B cell (primary cell): ENCODE measurements around the gene MPST. TPM values are rescaled to one million over a fixed set of nuclear protein-coding genes. Genes with fewer than 3 reads are reported as not detected.

ENCODE experiments used
- ATAC-seq: fragments of 200-7000 bp; cut with Tn5 transposase; one replicate; pipeline ENCODE4 v1.10.0; 2021; ENCODE audit warnings: low read depth, mild to moderate bottlenecking, moderate number of reproducible peaks, moderate library complexity
- CTCF ChIA-PET: fragments of 350-600 bp; sonication (Branson Sonifier 250); formaldehyde crosslinking; loops from one replicate; lab custom pipeline; 2021; ENCODE audit warnings: antibody characterized with exemption, inconsistent platforms; lab: Charles Lee
- POLR2A ChIA-PET: fragments of 350-600 bp; sonication (Branson Sonifier 250); formaldehyde crosslinking; loops from one replicate; lab custom pipeline; 2021; ENCODE audit warnings: antibody characterized with exemption; lab: Charles Lee
- DNase-seq: peaks from one replicate; pipeline ENCODE4 v3.0.0; 2013
- H2AFZ ChIP-seq: 2 replicates; pipeline ENCODE4 v1.6.1; 2012; ENCODE audit warnings: mild to moderate bottlenecking, low read depth, low read length; ENCODE audit not compliant: insufficient read depth, poor library complexity, severe bottlenecking
- H3K27ac ChIP-seq, 2 donors: 1 replicate in 1 of 2; 2 replicates in 1 of 2; pipeline ENCODE4 v1.5.1; 2012 to 2013; ENCODE audit warnings: low read length in 2 of 2, mild to moderate bottlenecking in 2 of 2, moderate library complexity in 1 of 2
- H3K27me3 ChIP-seq, 4 experiments: fragments of 200-600 bp in 1 of 4; sonication (generic) in 1 of 4; replicated peaks in 1 of 4; 1 replicate in 2 of 4; 2 replicates in 2 of 4; pipeline versions ENCODE4 v1.6.1 to v1.7.0; 2013 to 2016; ENCODE audit warnings: low read length in 3 of 4, mild to moderate bottlenecking in 2 of 4, mixed read lengths in 1 of 4, moderate library complexity in 1 of 4; ENCODE audit not compliant: insufficient read depth in 4 of 4, control insufficient read depth in 3 of 4; ENCODE audit errors: control extremely low read depth in 1 of 4
- H3K36me3 ChIP-seq, 2 experiments: replicated peaks in 1 of 2; 1 replicate in 1 of 2; 2 replicates in 1 of 2; pipeline versions ENCODE4 v1.6.1 to v1.7.1; 2013; ENCODE audit warnings: low read length in 1 of 2; ENCODE audit not compliant: insufficient read depth in 2 of 2, control insufficient read depth in 1 of 2; ENCODE audit errors: control extremely low read depth in 1 of 2, extremely low read depth in 1 of 2
- H3K4me1 ChIP-seq, 2 donors: fragments of 200-600 bp in 1 of 2; sonication (generic) in 1 of 2; 1 replicate in 1 of 2; 2 replicates in 1 of 2; pipeline versions ENCODE4 v1.5.1 to v1.6.1; 2013 to 2017; ENCODE audit warnings: low read length in 2 of 2; ENCODE audit not compliant: control insufficient read depth in 2 of 2, insufficient read depth in 2 of 2
- H3K4me2 ChIP-seq: replicated peaks from 2 replicates; pipeline ENCODE3; 2012; ENCODE audit warnings: mild to moderate bottlenecking, low read depth, low read length; ENCODE audit not compliant: poor library complexity, severe bottlenecking
- H3K4me3 ChIP-seq, 5 experiments: fragments of 200-600 bp in 1 of 5; sonication (generic) in 1 of 5; 1 replicate in 3 of 5; 2 replicates in 2 of 5; pipeline versions ENCODE4 v1.5.1 to v1.7.0; 2011 to 2016; ENCODE audit warnings: low read length in 4 of 5, mild to moderate bottlenecking in 4 of 5, low read depth in 2 of 5, control low read depth in 1 of 5, moderate library complexity in 1 of 5; ENCODE audit not compliant: insufficient read depth in 1 of 5; ENCODE audit errors: control extremely low read depth in 1 of 5, extremely low read depth in 1 of 5
- H3K79me2 ChIP-seq: fragments of 200-600 bp; sonication (generic); one replicate; pipeline ENCODE4 v1.6.0; 2016; ENCODE audit warnings: low read length; ENCODE audit not compliant: control insufficient read depth, insufficient read depth
- H3K9ac ChIP-seq: fragments of 200-600 bp; sonication (generic); 2 replicates; pipeline ENCODE4 v1.6.1; 2017; ENCODE audit warnings: mild to moderate bottlenecking, low read length, moderate library complexity
- H3K9me3 ChIP-seq, 3 donors: one replicate each; pipeline versions ENCODE4 v1.6.1 to v1.7.1; 2013; ENCODE audit warnings: low read length in 2 of 3; ENCODE audit not compliant: control insufficient read depth in 2 of 3, insufficient read depth in 1 of 3; ENCODE audit errors: control extremely low read depth in 1 of 3
- H4K20me1 ChIP-seq: 2 replicates; pipeline ENCODE4 v1.6.0; 2012; ENCODE audit warnings: mild to moderate bottlenecking, low read length; ENCODE audit not compliant: insufficient read depth, control insufficient read depth, poor library complexity, severe bottlenecking
- H3K27ac Mint-ChIP-seq: one replicate; pipeline ENCODE4 v1.8.0; 2021; ENCODE audit warnings: mixed read lengths
- H3K27me3 Mint-ChIP-seq: one replicate; pipeline ENCODE4 v1.8.0; 2021; ENCODE audit warnings: mixed read lengths
- H3K4me1 Mint-ChIP-seq: one replicate; pipeline ENCODE4 v1.8.0; 2021; ENCODE audit warnings: mixed read lengths
- H3K4me3 Mint-ChIP-seq: one replicate; pipeline ENCODE4 v1.8.0; 2021; ENCODE audit warnings: mixed read lengths
- H3K9me3 Mint-ChIP-seq: one replicate; pipeline ENCODE4 v1.8.0; 2022; ENCODE audit warnings: mixed read lengths; ENCODE audit not compliant: insufficient read depth
- CTCF ChIP-seq: fragments of 200-600 bp; IDR thresholded peaks from one replicate; pipeline ENCODE4 v1.8.0; 2022; ENCODE audit warnings: antibody characterized with exemption, mild to moderate bottlenecking
- EZH2 ChIP-seq: IDR thresholded peaks from 2 replicates; pipeline ENCODE4 v1.6.1; 2012; ENCODE audit warnings: borderline replicate concordance, low read depth, mild to moderate bottlenecking, moderate library complexity, low read length; ENCODE audit not compliant: insufficient read depth, poor library complexity, severe bottlenecking
- WGBS: methylation state at CpG from one replicate; pipeline ENCODE4 v1.1.5; 2013; ENCODE audit warnings: missing lambda C conversion rate; ENCODE audit not compliant: insufficient coverage; 5-methylcytosine and 5-hydroxymethylcytosine counted together
- intact Hi-C: fragments of 100-400 bp; cut with micrococcal nuclease; formaldehyde crosslinking; loops from one replicate; pipeline ENCODE4 v1.10.0; 2022
- polyA plus RNA-seq: library from polyadenylated mRNA; depleted of rRNA; stranded (reverse); fragments of >200 nt; gene quantifications from 2 replicates; pipeline ENCODE4 v1.2.3, GENCODE V29; 2012
- total RNA-seq, 2 donors: library from RNA; stranded (reverse); fragments of 120-200 nt in 1 of 2; gene quantifications; 1 replicate in 1 of 2; 2 replicates in 1 of 2; pipeline versions ENCODE4 v1.2.3 to v1.2.4, GENCODE V29; 2013 to 2022

Gene MPST
- total and polyA plus RNA-seq, 2 donors (not counting 1 experiment from before 2014, with no cell fraction given): 11.2 to 17.7 TPM

- H3K4me3 ChIP-seq: no peak overlapping the region
- Mint-ChIP-seq H3K9me3 (no peaks in the 10 kb centered on the region), H3K27me3 (no peaks in the 10 kb centered on the region), H3K4me3 (no peak overlapping the region), H3K27ac (no peak overlapping the region), H3K4me1 (peaks cover 10% of the 10 kb centered on the region)
- H2AFZ ChIP-seq: no peak overlapping the region
- TF ChIP-seq EZH2 (no peak), CTCF (no peak)
- H3K4me1 ChIP-seq: peaks cover 3 to 12% of the 10 kb centered on the region in 2 donors
- H3K9me3 ChIP-seq: no peaks in the 10 kb centered on the region
- H3K27ac ChIP-seq: no peak overlapping the region
- no peaks in the 10 kb centered on the region for H3K27me3 ChIP-seq
- H4K20me1 ChIP-seq: no peaks in the 10 kb centered on the region
- no peak overlapping the region for H3K4me2 ChIP-seq
- peaks cover 0 to 36% of the 10 kb centered on the region in 2 experiments for H3K36me3 ChIP-seq
- 85% methylated on average over 8 of the region's 9 CpGs for WGBS
- CTCF ChIA-PET: no interaction called here
- DNase-seq: no peak
- ATAC-seq: no peak
- intact Hi-C loops: no loop called here
- H3K9ac ChIP-seq: no peak overlapping the region
- no peaks in the 10 kb centered on the region for H3K79me2 ChIP-seq
- POLR2A ChIA-PET: no interaction called here
These were observed 37.7 kb downstream of the MPST start for GRCh38 chr22:37057226-37057625.

- Mint-ChIP-seq H3K4me3 (no peak overlapping the region), H3K27ac (no peak overlapping the region), H3K4me1 (peaks cover 6% of the 10 kb centered on the region), H3K27me3 (no peaks in the 10 kb centered on the region), H3K9me3 (no peaks in the 10 kb centered on the region)
- no peaks in the 10 kb centered on the region for H3K27me3 ChIP-seq
- intact Hi-C loops: no loop called here
- H2AFZ ChIP-seq: no peak overlapping the region
- H3K9ac ChIP-seq: no peak overlapping the region
- H3K4me1 ChIP-seq: peaks cover 0 to 5% of the 10 kb centered on the region in 2 donors
- DNase-seq (no peak), ATAC-seq (no peak)
- H3K4me3 ChIP-seq: no peak overlapping the region
- no peaks in the 10 kb centered on the region for H3K9me3 ChIP-seq
- no peaks in the 10 kb centered on the region for H4K20me1 ChIP-seq
- POLR2A ChIA-PET: no interaction called here
- 99% methylated on average over 7 of the region's 12 CpGs for WGBS
- no peak for TF ChIP-seq EZH2
- no peaks in the 10 kb centered on the region for H3K79me2 ChIP-seq
- CTCF ChIA-PET: no interaction called here
- H3K4me2 ChIP-seq: no peak overlapping the region
- no peak overlapping the region for H3K27ac ChIP-seq
- peaks cover 0 to 36% of the 10 kb centered on the region in 2 experiments for H3K36me3 ChIP-seq
These were observed 38.4 kb downstream of the MPST start for GRCh38 chr22:37057796-37058510.
